Measurements from ENCODE around the gene NEDD4L. TPM values are rescaled to one million over a fixed set of nuclear protein-coding genes. Genes with fewer than 3 reads are reported as not detected.
"Not testable (repeated sequence)": the region's sequence is repeated elsewhere in the genome, so short reads cannot be mapped to it uniquely, and the experiment has no call there.

The NEDD4L gene
- total RNA-seq, 4 donors from 2014 or later = 44.0 to 104 (median 59.6) TPM

DNA sequence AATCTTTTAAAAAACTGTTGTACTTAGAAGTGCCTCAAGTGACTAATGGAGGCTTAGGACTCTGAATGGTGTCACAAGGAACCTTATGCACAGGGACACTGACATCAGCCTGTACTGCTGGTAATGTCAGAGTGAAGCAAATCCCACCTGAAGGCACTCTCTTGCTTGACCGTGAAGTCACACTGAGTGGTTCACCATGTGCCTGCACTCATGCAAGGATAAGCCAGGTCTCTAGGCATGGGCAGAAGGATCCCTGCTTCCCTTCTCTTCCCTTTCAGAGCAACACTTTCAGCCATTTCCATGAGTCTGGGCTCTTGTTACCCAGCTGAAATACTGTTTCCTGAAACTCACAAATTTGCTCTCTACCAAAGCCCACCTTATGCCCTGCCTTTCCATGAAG lies 123.0 kb downstream of the NEDD4L start:
- no peaks in the 10 kb centered on the region for H3K27me3 ChIP-seq
- no peaks in the 10 kb centered on the region for H3K36me3 ChIP-seq
- TF ChIP-seq EP300 (IDR thresholded peaks at IDR 0.05) (no peak), POLR2AphosphoS5 (IDR thresholded peaks at IDR 0.05) (no peak), POLR2A (IDR thresholded peaks at IDR 0.05) (no peak)
- TF ChIP-seq, protein P1, sequence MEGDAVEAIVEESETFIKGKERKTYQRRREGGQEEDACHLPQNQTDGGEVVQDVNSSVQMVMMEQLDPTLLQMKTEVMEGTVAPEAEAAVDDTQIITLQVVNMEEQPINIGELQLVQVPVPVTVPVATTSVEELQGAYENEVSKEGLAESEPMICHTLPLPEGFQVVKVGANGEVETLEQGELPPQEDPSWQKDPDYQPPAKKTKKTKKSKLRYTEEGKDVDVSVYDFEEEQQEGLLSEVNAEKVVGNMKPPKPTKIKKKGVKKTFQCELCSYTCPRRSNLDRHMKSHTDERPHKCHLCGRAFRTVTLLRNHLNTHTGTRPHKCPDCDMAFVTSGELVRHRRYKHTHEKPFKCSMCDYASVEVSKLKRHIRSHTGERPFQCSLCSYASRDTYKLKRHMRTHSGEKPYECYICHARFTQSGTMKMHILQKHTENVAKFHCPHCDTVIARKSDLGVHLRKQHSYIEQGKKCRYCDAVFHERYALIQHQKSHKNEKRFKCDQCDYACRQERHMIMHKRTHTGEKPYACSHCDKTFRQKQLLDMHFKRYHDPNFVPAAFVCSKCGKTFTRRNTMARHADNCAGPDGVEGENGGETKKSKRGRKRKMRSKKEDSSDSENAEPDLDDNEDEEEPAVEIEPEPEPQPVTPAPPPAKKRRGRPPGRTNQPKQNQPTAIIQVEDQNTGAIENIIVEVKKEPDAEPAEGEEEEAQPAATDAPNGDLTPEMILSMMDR (IDR thresholded peaks at IDR 0.05) = no peak
- WGBS = 92% methylated on average over 1 of the region's 1 CpG
- no peaks in the 10 kb centered on the region for H3K4me1 ChIP-seq
- H3K9me3 ChIP-seq = no peaks in the 10 kb centered on the region
- no peak for DNase-seq (ENCODE audit: low spot score in 2 of 2)
- H3K4me3 ChIP-seq = no peak overlapping the region
- H3K27ac ChIP-seq = no peak overlapping the region

DNA sequence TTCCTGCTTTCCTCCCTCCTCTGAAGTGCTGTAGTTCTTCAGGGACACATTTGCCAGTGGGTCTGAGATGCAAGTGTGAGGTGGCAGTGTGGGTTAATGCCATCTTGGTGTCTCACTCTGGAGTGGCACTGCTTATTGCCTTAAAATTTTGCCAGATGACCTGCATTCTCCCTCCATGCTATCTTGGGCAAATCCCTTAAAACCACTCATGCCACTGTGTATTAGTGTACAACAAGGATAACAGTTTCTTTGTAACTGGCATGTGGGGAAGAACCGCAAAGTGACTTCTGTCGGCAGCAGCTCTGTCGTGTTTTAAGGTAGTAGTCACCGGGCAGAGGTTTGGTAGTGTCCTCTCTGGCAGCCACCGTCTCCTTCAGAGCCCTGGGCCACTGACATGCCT lies 124.2 kb downstream of the NEDD4L start:
- TF ChIP-seq, protein P1 (IDR thresholded peaks at IDR 0.05) = no peak
- TF ChIP-seq POLR2A (IDR thresholded peaks at IDR 0.05) (no peak), POLR2AphosphoS5 (IDR thresholded peaks at IDR 0.05) (no peak), EP300 (IDR thresholded peaks at IDR 0.05) (no peak)
- Histone ChIP-seq H3K27me3 (no peaks in the 10 kb centered on the region), H3K36me3 (no peaks in the 10 kb centered on the region), H3K4me3 (no peak overlapping the region), H3K27ac (no peak overlapping the region), H3K9me3 (no peaks in the 10 kb centered on the region), H3K4me1 (no peaks in the 10 kb centered on the region)
- 95% methylated on average over 5 of the region's 5 CpGs for WGBS
- DNase-seq (ENCODE audit: low spot score in 2 of 2) = no peak

DNA sequence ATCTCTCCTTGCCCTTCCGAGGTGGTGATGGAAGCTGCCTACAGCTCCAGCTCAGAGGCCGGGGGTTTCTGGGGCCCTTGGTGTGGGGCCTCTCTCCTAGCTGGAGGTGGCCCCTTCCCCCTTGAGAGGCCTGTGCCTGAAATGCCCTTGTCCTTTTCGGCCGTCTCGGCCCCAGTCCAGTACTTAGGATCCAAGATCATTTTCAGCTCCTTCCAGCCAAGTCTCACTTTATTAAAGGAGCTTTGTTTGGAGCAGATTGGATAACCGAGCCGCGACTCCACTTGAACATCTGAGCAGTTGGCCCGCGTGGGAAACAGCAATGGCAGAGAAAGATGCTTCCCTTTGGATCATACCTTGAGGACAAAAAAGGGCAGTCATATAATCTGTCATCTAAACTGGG lies 125.0 kb downstream of the NEDD4L start:
- no peak for TF ChIP-seq EP300 (IDR thresholded peaks at IDR 0.05)
- no peak for TF ChIP-seq POLR2A (IDR thresholded peaks at IDR 0.05)
- TF ChIP-seq, protein P1 (IDR thresholded peaks at IDR 0.05) = no peak
- TF ChIP-seq POLR2AphosphoS5 (IDR thresholded peaks at IDR 0.05) = no peak
- no peak for DNase-seq (ENCODE audit: low spot score in 2 of 2)
- no peak overlapping the region for H3K27ac ChIP-seq
- no peaks in the 10 kb centered on the region for H3K36me3 ChIP-seq
- no peak overlapping the region for H3K4me3 ChIP-seq
- no peaks in the 10 kb centered on the region for H3K9me3 ChIP-seq
- no peaks in the 10 kb centered on the region for H3K4me1 ChIP-seq
- WGBS = 76% methylated on average over 10 of the region's 10 CpGs
- H3K27me3 ChIP-seq = no peaks in the 10 kb centered on the region

DNA sequence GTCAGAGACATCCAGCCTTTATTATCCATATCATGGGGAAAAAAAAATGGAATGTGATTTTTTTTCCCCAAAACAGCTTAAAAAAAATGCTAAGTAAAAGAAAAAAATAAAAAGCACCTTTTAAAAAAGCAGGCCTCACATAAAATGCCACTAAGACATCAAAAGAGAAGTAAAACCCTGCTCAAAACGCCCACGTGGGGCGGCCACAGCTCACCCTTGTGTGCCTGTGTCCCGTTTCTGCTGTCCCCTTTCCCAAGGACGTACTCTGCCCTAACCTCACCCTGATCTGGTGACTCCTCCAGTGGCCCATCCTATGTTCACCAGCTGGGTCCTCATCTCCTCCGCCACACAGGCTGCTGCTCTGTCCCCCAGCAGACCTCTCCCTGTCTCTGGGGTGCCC lies 125.4 kb downstream of the NEDD4L start:
- Histone ChIP-seq H3K27me3 (no peaks in the 10 kb centered on the region), H3K9me3 (no peaks in the 10 kb centered on the region), H3K36me3 (no peaks in the 10 kb centered on the region), H3K4me1 (no peaks in the 10 kb centered on the region), H3K27ac (no peak overlapping the region), H3K4me3 (no peak overlapping the region)
- TF ChIP-seq, protein P1 (IDR thresholded peaks at IDR 0.05) = no peak
- TF ChIP-seq POLR2AphosphoS5 (IDR thresholded peaks at IDR 0.05) (no peak), POLR2A (IDR thresholded peaks at IDR 0.05) (no peak), EP300 (IDR thresholded peaks at IDR 0.05) (no peak)
- WGBS = 90% methylated on average over 6 of the region's 6 CpGs
- peak in 1 of 2 donors; percentile 55 for DNase-seq (ENCODE audit: low spot score in 2 of 2)

DNA sequence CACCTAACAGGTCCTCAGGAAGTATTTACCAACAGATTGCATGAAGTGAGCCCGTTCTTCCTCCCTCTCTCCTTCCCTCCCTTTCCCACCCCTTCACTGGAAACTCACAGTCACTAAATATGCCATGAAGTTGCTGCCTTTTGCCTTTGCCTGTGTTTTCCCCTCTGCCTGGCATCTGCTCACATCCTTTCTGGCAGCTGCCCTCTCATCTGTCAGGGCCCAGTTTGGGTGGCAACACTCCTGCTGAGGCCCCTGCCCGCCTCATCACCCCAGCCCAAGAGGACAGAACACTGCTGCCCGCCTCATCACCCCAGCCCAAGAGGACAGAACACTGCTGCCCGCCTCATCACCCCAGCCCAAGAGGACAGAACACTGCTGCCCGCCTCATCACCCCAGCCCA lies 126.0 kb downstream of the NEDD4L start:
- not testable (repeated sequence) for H3K9me3 ChIP-seq, H3K27me3 ChIP-seq, H3K4me3 ChIP-seq, H3K36me3 ChIP-seq, H3K27ac ChIP-seq, H3K4me1 ChIP-seq
- peak in 1 of 2 donors; percentile 15 for DNase-seq (ENCODE audit: low spot score in 2 of 2)
- 90% methylated on average over 3 of the region's 5 CpGs for WGBS

DNA sequence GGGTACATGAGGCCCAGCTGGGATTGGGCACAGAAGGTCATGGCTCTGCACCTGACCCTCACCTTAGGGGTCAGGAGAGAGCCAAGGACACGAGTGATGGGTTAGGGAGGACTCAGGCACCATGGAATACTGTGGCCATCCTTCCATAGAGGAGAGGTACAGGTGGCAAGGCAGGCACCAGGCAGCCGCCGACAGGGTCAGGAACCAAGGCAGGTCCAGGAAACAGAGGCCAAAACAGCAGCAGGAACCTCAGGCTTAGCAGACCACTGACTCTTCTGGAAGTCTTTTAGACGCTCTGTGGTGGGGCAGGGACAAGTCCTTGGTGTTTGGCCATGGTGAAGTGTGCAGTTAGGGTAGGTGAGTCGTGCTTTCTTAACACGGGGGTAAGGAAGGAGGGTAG lies 128.0 kb downstream of the NEDD4L start:
- Histone ChIP-seq H3K27ac (no peak overlapping the region), H3K27me3 (no peaks in the 10 kb centered on the region), H3K4me1 (peaks cover under 1% of the 10 kb centered on the region), H3K4me3 (no peak overlapping the region), H3K36me3 (no peaks in the 10 kb centered on the region), H3K9me3 (no peaks in the 10 kb centered on the region)
- WGBS = 88% methylated on average over 6 of the region's 6 CpGs
- DNase-seq (ENCODE audit: low spot score in 2 of 2) = peak in 1 of 2 donors; percentile 44
- no peak for TF ChIP-seq EP300 (IDR thresholded peaks at IDR 0.05)
